22Rv1 (cell line): ENCODE results near the gene PSMB11.

Experiments
- ZFX ChIP-seq: fragments of 450-650 bp; IDR thresholded peaks from 2 replicates; pipeline ENCODE4 v1.6.1; 2017; ENCODE audit warnings: antibody characterized with exemption, borderline replicate concordance
- TF ChIP-seq, protein P1 (sequence below): fragments of 450-650 bp; IDR thresholded peaks from 2 replicates; pipeline ENCODE4 v1.5.1; 2017; ENCODE audit warnings: mild to moderate bottlenecking

DNA sequence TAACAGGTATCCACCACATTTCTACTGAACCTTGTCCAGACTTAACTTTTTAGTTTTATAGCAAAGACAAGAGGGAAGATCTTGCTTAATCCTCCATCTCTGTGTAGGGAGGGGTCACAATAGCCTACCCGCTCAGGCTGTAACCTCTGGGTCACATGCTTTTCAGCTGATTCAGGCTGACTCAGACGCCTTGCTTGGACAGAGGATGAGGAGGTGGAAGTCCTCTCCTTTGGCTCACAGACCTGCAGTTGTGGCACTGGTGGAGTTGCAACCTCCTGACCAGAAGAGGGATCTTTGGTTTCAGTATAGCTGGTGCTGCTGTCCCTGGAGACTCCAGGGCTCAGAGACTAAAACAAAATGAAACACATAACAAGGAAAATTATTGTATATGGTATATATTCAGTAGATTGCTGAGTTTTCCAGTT, 36.7 kb downstream of the PSMB11 start:
- TF ChIP-seq, protein P1, sequence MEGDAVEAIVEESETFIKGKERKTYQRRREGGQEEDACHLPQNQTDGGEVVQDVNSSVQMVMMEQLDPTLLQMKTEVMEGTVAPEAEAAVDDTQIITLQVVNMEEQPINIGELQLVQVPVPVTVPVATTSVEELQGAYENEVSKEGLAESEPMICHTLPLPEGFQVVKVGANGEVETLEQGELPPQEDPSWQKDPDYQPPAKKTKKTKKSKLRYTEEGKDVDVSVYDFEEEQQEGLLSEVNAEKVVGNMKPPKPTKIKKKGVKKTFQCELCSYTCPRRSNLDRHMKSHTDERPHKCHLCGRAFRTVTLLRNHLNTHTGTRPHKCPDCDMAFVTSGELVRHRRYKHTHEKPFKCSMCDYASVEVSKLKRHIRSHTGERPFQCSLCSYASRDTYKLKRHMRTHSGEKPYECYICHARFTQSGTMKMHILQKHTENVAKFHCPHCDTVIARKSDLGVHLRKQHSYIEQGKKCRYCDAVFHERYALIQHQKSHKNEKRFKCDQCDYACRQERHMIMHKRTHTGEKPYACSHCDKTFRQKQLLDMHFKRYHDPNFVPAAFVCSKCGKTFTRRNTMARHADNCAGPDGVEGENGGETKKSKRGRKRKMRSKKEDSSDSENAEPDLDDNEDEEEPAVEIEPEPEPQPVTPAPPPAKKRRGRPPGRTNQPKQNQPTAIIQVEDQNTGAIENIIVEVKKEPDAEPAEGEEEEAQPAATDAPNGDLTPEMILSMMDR = no peak
- no peak for TF ChIP-seq ZFX
